WTC11 (cell line): ENCODE results near the gene GOLPH3.

Source experiments
- ERG ChIP-seq: fragments of 250-450 bp; sonication (Bioruptor Pico); IDR thresholded peaks from 2 replicates; pipeline ENCODE4 v1.8.0; 2021; ENCODE audit warnings: mild to moderate bottlenecking
- FOXJ3 ChIP-seq: sonication (generic); formaldehyde crosslinking; IDR thresholded peaks from 2 replicates; pipeline ENCODE4 v1.9.0; 2021; ENCODE audit warnings: missing genetic modification reagents, mild to moderate bottlenecking, borderline replicate concordance
- JUN ChIP-seq: sonication (generic); formaldehyde crosslinking; IDR thresholded peaks from 2 replicates; pipeline ENCODE4 v1.8.0; 2023; ENCODE audit warnings: mild to moderate bottlenecking, missing genetic modification reagents
- MXD4 ChIP-seq: fragments of 250-450 bp; sonication (Bioruptor Pico); IDR thresholded peaks from 2 replicates; pipeline ENCODE4 v1.8.0; 2021; ENCODE audit warnings: mild to moderate bottlenecking, moderate library complexity, borderline replicate concordance
- TCF7 ChIP-seq: sonication (generic); formaldehyde crosslinking; IDR thresholded peaks from 2 replicates; pipeline ENCODE4 v1.8.0; 2022; ENCODE audit warnings: mild to moderate bottlenecking, low read depth, missing genetic modification reagents, moderate library complexity
- TP53 ChIP-seq: sonication (generic); formaldehyde crosslinking; IDR thresholded peaks from 2 replicates; pipeline ENCODE4 v1.8.1; 2023; ENCODE audit warnings: mild to moderate bottlenecking, missing genetic modification reagents
- ZNF396 ChIP-seq: fragments of 250-450 bp; sonication (Bioruptor Pico); IDR thresholded peaks from 2 replicates; pipeline ENCODE4 v1.8.0; 2021; ENCODE audit warnings: mild to moderate bottlenecking, moderate library complexity, borderline replicate concordance
- TF ChIP-seq, protein P1 (sequence below): fragments of 200-600 bp; IDR thresholded peaks from 2 replicates; pipeline ENCODE4 v1.8.0; 2022; ENCODE audit warnings: antibody characterized with exemption
- TF ChIP-seq, protein P2 (sequence below): sonication (generic); formaldehyde crosslinking; IDR thresholded peaks from 2 replicates; pipeline ENCODE4 v1.8.1; 2022; ENCODE audit warnings: mild to moderate bottlenecking, missing genetic modification reagents, moderate library complexity, borderline replicate concordance
- TF ChIP-seq, protein P3 (sequence below): sonication (generic); formaldehyde crosslinking; IDR thresholded peaks from 2 replicates; pipeline ENCODE4 v1.8.0; 2022; ENCODE audit warnings: mild to moderate bottlenecking, missing genetic modification reagents

DNA sequence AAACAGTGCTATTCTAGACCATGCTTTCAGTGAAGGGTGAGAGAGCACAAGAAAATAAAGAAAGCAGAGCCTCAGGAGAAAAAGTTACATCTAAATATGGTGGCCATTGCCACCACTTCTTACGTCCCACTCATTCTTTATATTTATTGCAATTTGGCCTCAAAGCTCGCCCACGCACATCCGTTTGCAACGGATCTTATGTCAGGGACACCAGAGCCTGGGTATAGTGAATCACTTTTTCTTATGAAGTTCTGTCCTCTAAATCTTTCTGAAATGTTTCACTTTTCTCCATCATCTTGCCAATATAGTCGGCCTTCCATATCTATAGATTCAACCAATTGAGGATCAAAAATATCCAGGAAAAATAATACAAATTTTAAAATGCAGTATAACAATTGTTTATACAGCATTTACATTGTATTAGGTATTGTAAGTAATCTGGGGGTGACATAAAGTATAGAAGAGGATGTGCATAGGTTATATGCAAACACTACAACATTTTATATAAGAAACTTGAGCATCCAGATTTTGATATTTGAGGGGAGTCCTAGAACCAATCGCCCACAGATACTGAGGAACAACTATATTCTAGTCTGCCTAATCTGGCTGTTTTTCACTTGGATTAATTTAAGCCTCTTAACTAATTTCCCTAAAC, 35.2 kb downstream of the GOLPH3 start:
- TF ChIP-seq, protein P1, sequence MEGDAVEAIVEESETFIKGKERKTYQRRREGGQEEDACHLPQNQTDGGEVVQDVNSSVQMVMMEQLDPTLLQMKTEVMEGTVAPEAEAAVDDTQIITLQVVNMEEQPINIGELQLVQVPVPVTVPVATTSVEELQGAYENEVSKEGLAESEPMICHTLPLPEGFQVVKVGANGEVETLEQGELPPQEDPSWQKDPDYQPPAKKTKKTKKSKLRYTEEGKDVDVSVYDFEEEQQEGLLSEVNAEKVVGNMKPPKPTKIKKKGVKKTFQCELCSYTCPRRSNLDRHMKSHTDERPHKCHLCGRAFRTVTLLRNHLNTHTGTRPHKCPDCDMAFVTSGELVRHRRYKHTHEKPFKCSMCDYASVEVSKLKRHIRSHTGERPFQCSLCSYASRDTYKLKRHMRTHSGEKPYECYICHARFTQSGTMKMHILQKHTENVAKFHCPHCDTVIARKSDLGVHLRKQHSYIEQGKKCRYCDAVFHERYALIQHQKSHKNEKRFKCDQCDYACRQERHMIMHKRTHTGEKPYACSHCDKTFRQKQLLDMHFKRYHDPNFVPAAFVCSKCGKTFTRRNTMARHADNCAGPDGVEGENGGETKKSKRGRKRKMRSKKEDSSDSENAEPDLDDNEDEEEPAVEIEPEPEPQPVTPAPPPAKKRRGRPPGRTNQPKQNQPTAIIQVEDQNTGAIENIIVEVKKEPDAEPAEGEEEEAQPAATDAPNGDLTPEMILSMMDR: no peak
- TF ChIP-seq, protein P2, sequence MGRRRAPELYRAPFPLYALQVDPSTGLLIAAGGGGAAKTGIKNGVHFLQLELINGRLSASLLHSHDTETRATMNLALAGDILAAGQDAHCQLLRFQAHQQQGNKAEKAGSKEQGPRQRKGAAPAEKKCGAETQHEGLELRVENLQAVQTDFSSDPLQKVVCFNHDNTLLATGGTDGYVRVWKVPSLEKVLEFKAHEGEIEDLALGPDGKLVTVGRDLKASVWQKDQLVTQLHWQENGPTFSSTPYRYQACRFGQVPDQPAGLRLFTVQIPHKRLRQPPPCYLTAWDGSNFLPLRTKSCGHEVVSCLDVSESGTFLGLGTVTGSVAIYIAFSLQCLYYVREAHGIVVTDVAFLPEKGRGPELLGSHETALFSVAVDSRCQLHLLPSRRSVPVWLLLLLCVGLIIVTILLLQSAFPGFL (CRISPR knock-in tag): no peak
- TF ChIP-seq MXD4 (CRISPR knock-in tag): no peak
- no peak for TF ChIP-seq TP53 (CRISPR knock-in tag)
- no peak for TF ChIP-seq FOXJ3 (CRISPR knock-in tag)
- TF ChIP-seq, protein P3, sequence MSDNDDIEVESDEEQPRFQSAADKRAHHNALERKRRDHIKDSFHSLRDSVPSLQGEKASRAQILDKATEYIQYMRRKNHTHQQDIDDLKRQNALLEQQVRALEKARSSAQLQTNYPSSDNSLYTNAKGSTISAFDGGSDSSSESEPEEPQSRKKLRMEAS (CRISPR knock-in tag): no peak
- no peak for TF ChIP-seq ERG (CRISPR knock-in tag)
- TF ChIP-seq ZNF396 (CRISPR knock-in tag): no peak
- TF ChIP-seq JUN: no peak
- TF ChIP-seq TCF7 (CRISPR knock-in tag): no peak
